Endothelial cell of umbilical vein (primary cell): Measurements from ENCODE around the gene HOXC9. TPM values are rescaled to one million over a fixed set of nuclear protein-coding genes. Genes with fewer than 3 reads are reported as not detected.

Source experiments
- BruUV-seq: library from RNA; stranded (reverse); fragments of 400-500 nt; replicated peaks from 2 replicates; lab custom pipeline; 2021; lab: Mats Ljungman, UMichigan
- CTCF ChIA-PET: fragments of 300-600, 350-600 bp; sonication (Branson Sonifier 250); formaldehyde crosslinking; loops from one replicate; lab custom pipeline; 2021; ENCODE audit warnings: antibody characterized with exemption, inconsistent platforms; lab: Charles Lee
- POLR2A ChIA-PET: fragments of 300-600, 350-600 bp; sonication (Branson Sonifier 250); formaldehyde crosslinking; loops from one replicate; lab custom pipeline; 2021; ENCODE audit warnings: antibody characterized with exemption, inconsistent platforms; lab: Charles Lee
- DNase-seq: peaks from one replicate; pipeline ENCODE4 v3.0.0-alpha.2; 2011; ENCODE audit warnings: low read depth, low spot score
- FAIRE-seq: peaks from 2 replicates; lab custom pipeline; 2011; peaks lifted over from hg19 to GRCh38; lab: Jason Lieb, UNC
- H2AFZ ChIP-seq: 2 replicates; pipeline ENCODE4 v1.6.0; 2012; ENCODE audit warnings: low read depth, low read length, control low read depth, inconsistent platforms
- H3K27ac ChIP-seq: 2 replicates; pipeline ENCODE4 v1.5.1; 2011; ENCODE audit warnings: low read depth, mild to moderate bottlenecking, control low read depth, low read length, moderate library complexity; ENCODE audit not compliant: insufficient read depth
- H3K27me3 ChIP-seq, 2 experiments: 2 replicates each; pipeline versions ENCODE4 v1.6.0 to v1.6.1; 2011; ENCODE audit warnings: low read length in 2 of 2, mixed read lengths in 1 of 2; ENCODE audit not compliant: control insufficient read depth in 2 of 2, insufficient read depth in 2 of 2
- H3K36me3 ChIP-seq, 2 experiments: 2 replicates in 1 of 2; 3 replicates in 1 of 2; pipeline ENCODE4 v1.5.1; 2011; ENCODE audit warnings: low read length in 2 of 2, mild to moderate bottlenecking in 1 of 2, moderate library complexity in 1 of 2; ENCODE audit not compliant: control insufficient read depth in 2 of 2, insufficient read depth in 2 of 2; ENCODE audit errors: extremely low read depth in 1 of 2
- H3K4me1 ChIP-seq: 3 replicates; pipeline ENCODE4 v1.5.1; 2011; ENCODE audit warnings: mild to moderate bottlenecking, low read length; ENCODE audit not compliant: control insufficient read depth, insufficient read depth; ENCODE audit errors: extremely low read depth
- H3K4me2 ChIP-seq: 2 replicates; pipeline ENCODE4 v1.6.1; 2011; ENCODE audit warnings: low read length, control low read depth, mixed read lengths; ENCODE audit not compliant: insufficient read depth
- H3K4me3 ChIP-seq, 3 experiments: fragments of 200-600 bp in 1 of 3; sonication (generic), shearing (Covaris generic) in 1 of 3; replicated peaks in 1 of 3; 2 replicates each; pipeline ENCODE4 v1.5.1; 2011 to 2016; ENCODE audit warnings: control low read depth in 3 of 3, low read length in 3 of 3, mild to moderate bottlenecking in 2 of 3, inconsistent platforms in 1 of 3, low read depth in 1 of 3, moderate library complexity in 1 of 3; ENCODE audit not compliant: insufficient read depth in 1 of 3
- H3K79me2 ChIP-seq: 2 replicates; pipeline ENCODE4 v1.6.0; 2012; ENCODE audit warnings: low read length, inconsistent platforms; ENCODE audit not compliant: control insufficient read depth, insufficient read depth
- H3K9ac ChIP-seq: replicated peaks from 2 replicates; pipeline ENCODE3; 2011; ENCODE audit warnings: low read length, control low read depth; ENCODE audit not compliant: insufficient read depth; ENCODE audit errors: extremely low read depth
- H3K9me1 ChIP-seq: replicated peaks from 3 replicates; pipeline ENCODE4 v1.6.0; 2011; ENCODE audit warnings: mild to moderate bottlenecking, low read length; ENCODE audit not compliant: control insufficient read depth, insufficient read depth; ENCODE audit errors: extremely low read depth
- H3K9me3 ChIP-seq: replicated peaks from 2 replicates; pipeline ENCODE4 v1.5.1; 2012; ENCODE audit warnings: low read length, inconsistent platforms; ENCODE audit not compliant: control insufficient read depth, insufficient read depth
- H4K20me1 ChIP-seq: replicated peaks from 2 replicates; pipeline ENCODE3; 2011; ENCODE audit warnings: mild to moderate bottlenecking, low read length; ENCODE audit not compliant: control insufficient read depth, insufficient read depth; ENCODE audit errors: extremely low read depth
- EZH2 ChIP-seq: IDR thresholded peaks from 2 replicates; pipeline ENCODE4 v1.6.1; 2012; ENCODE audit warnings: borderline replicate concordance, low read depth, mild to moderate bottlenecking, moderate library complexity, low read length, inconsistent platforms; ENCODE audit not compliant: severe bottlenecking
- FOS ChIP-seq: IDR thresholded peaks from 2 replicates; pipeline ENCODE4 v1.6.1; 2011; ENCODE audit warnings: mild to moderate bottlenecking, low read length, moderate library complexity, borderline replicate concordance; ENCODE audit not compliant: insufficient read depth
- GATA2 ChIP-seq: IDR thresholded peaks from 2 replicates; pipeline ENCODE4 v1.7.0; 2011; ENCODE audit warnings: low read depth, mild to moderate bottlenecking, moderate library complexity, mixed read lengths, low read length; ENCODE audit not compliant: insufficient read length, insufficient read depth
- JUN ChIP-seq: IDR thresholded peaks from 2 replicates; pipeline ENCODE4 v1.6.1; 2011; ENCODE audit warnings: borderline replicate concordance, low read depth; ENCODE audit not compliant: insufficient read length, insufficient read depth
- MYC ChIP-seq: IDR thresholded peaks from one replicate; pipeline ENCODE4 v1.6.1; 2011; ENCODE audit warnings: mild to moderate bottlenecking, low read depth, low read length
- POLR2A ChIP-seq: IDR thresholded peaks from 2 replicates; pipeline ENCODE4 v1.6.1; 2012; ENCODE audit warnings: low read depth, mild to moderate bottlenecking, control low read depth, low read length
- POLR2AphosphoS5 ChIP-seq: IDR thresholded peaks from 2 replicates; pipeline ENCODE4 v1.6.1; 2012; ENCODE audit warnings: low read depth, mild to moderate bottlenecking, control low read depth, low read length, moderate library complexity; ENCODE audit not compliant: insufficient read depth
- dilution Hi-C: fragments of 300-500 bp; cut with MboI; formaldehyde crosslinking; loops from one replicate; pipeline ENCODE4 v1.15.0; 2019; ENCODE audit warnings: low sequenced_read_pairs; ENCODE audit not compliant: extremely low pct_ligation_motif_present
- intact Hi-C: fragments of 100-400 bp; cut with micrococcal nuclease; formaldehyde crosslinking; loops from one replicate; pipeline ENCODE4 v1.10.0; 2022
- polyA plus RNA-seq, 4 experiments: library from polyadenylated mRNA; depleted of rRNA in 3 of 4; stranded (reverse) in 3 of 4; unstranded in 1 of 4; fragments of >200 nt; gene quantifications; 2 replicates each; pipeline versions ENCODE4 v1.2.1 to v1.2.3, GENCODE V29; 2011 to 2012; ENCODE audit warnings: missing spikeins in 1 of 4
- total RNA-seq: library from RNA; stranded (reverse); gene quantifications from 2 replicates; pipeline ENCODE4 v1.2.3, GENCODE V29; 2021
- TF ChIP-seq, protein P1 (sequence below), 2 donors: IDR thresholded peaks; 1 replicate in 1 of 2; 2 replicates in 1 of 2; pipeline ENCODE4 v1.5.1; 2011; ENCODE audit warnings: low read length in 2 of 2, mild to moderate bottlenecking in 2 of 2, moderate library complexity in 2 of 2, control low read depth in 1 of 2, inconsistent platforms in 1 of 2, low read depth in 1 of 2; ENCODE audit not compliant: insufficient read depth in 1 of 2; ENCODE audit errors: extremely low read depth in 1 of 2
- TF ChIP-seq, protein P2 (sequence below): IDR thresholded peaks from 2 replicates; pipeline ENCODE4 v1.6.1; 2011; ENCODE audit not compliant: insufficient read depth, insufficient read length

HOXC9 gene
- total and polyA plus RNA-seq, 2 donors (not counting 3 experiments of a cell fraction or from before 2014, with no cell fraction given) = 0.40 to 0.58 TPM

DNA sequence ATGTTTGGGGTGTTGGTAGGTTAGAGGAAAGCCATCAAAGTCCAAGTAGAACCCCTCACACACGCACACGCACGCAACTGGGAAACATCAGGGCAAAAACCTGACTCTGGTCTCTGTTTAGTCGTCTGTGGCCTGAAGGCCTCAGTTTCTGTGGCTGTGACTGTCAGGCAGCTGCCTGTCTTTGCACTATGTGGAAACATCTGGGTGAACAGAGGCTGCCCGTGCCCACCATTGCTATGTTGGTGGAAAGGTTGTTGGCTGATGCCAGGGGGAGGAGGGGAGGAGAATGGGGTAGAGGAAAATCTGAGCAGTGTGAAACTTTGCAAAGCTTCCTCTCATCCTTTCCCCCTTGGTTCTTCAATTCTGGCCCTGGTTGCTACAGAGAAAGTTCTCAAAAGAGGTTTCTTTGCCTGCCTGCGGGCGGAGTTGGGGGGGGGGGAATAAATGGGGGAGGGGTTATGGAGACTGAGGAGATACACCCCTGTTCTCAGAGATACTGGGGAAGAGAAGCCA, 7.5 kb upstream of the HOXC9 start:
- no peak overlapping the region for H2AFZ ChIP-seq
- no peak overlapping the region for H3K4me2 ChIP-seq
- no TSS peak for BruUV-seq
- H3K9ac ChIP-seq = no peak overlapping the region
- ChIA-PET POLR2A (no interaction called here), CTCF (interaction anchor here (0.7 to 4.3 kb wide), 5 partner anchors 8 to 407 kb away, joined by 3 to 24 read pairs (median 8); partner anchors contain the start of gene HOXC9)
- H3K9me3 ChIP-seq = no peaks in the 10 kb centered on the region
- H3K4me3 ChIP-seq = no peak overlapping the region
- no peaks in the 10 kb centered on the region for H3K36me3 ChIP-seq
- H3K27ac ChIP-seq = no peak overlapping the region
- TF ChIP-seq, protein P1, sequence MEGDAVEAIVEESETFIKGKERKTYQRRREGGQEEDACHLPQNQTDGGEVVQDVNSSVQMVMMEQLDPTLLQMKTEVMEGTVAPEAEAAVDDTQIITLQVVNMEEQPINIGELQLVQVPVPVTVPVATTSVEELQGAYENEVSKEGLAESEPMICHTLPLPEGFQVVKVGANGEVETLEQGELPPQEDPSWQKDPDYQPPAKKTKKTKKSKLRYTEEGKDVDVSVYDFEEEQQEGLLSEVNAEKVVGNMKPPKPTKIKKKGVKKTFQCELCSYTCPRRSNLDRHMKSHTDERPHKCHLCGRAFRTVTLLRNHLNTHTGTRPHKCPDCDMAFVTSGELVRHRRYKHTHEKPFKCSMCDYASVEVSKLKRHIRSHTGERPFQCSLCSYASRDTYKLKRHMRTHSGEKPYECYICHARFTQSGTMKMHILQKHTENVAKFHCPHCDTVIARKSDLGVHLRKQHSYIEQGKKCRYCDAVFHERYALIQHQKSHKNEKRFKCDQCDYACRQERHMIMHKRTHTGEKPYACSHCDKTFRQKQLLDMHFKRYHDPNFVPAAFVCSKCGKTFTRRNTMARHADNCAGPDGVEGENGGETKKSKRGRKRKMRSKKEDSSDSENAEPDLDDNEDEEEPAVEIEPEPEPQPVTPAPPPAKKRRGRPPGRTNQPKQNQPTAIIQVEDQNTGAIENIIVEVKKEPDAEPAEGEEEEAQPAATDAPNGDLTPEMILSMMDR (IDR thresholded peaks at IDR 0.05; ENCODE audit: extremely low read depth in 1 of 2, insufficient read depth in 1 of 2, low read depth in 1 of 2, low read length in 2 of 2) = no peak
- no peak for TF ChIP-seq FOS
- no peak for TF ChIP-seq MYC
- no peak for TF ChIP-seq GATA2
- TF ChIP-seq, protein P2, sequence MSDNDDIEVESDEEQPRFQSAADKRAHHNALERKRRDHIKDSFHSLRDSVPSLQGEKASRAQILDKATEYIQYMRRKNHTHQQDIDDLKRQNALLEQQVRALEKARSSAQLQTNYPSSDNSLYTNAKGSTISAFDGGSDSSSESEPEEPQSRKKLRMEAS = no peak
- no peak for TF ChIP-seq EZH2
- TF ChIP-seq JUN = no peak
- no peak for TF ChIP-seq POLR2AphosphoS5
- no peak for TF ChIP-seq POLR2A
- no peak for DNase-seq
- no peaks in the 10 kb centered on the region for H3K79me2 ChIP-seq
- dilution Hi-C loops = no loop called here
- H3K27me3 ChIP-seq = peaks cover 94 to 98% of the 10 kb centered on the region in 2 experiments
- no peaks in the 10 kb centered on the region for H3K4me1 ChIP-seq
- intact Hi-C loops = no loop called here
- H4K20me1 ChIP-seq = no peaks in the 10 kb centered on the region
- FAIRE-seq = no peak
- H3K9me1 ChIP-seq = no peaks in the 10 kb centered on the region
